NOMO-1 treated with DMSO at 0.1 percent for 48 hours (cell line): ENCODE data around the gene PEX3.

Experiments
- DNase-seq: peaks from one replicate; lab custom pipeline; 2025; ENCODE audit not compliant: unreplicated experiment; lab: John Stamatoyannopoulos, UW

The PEX3 gene

DNA sequence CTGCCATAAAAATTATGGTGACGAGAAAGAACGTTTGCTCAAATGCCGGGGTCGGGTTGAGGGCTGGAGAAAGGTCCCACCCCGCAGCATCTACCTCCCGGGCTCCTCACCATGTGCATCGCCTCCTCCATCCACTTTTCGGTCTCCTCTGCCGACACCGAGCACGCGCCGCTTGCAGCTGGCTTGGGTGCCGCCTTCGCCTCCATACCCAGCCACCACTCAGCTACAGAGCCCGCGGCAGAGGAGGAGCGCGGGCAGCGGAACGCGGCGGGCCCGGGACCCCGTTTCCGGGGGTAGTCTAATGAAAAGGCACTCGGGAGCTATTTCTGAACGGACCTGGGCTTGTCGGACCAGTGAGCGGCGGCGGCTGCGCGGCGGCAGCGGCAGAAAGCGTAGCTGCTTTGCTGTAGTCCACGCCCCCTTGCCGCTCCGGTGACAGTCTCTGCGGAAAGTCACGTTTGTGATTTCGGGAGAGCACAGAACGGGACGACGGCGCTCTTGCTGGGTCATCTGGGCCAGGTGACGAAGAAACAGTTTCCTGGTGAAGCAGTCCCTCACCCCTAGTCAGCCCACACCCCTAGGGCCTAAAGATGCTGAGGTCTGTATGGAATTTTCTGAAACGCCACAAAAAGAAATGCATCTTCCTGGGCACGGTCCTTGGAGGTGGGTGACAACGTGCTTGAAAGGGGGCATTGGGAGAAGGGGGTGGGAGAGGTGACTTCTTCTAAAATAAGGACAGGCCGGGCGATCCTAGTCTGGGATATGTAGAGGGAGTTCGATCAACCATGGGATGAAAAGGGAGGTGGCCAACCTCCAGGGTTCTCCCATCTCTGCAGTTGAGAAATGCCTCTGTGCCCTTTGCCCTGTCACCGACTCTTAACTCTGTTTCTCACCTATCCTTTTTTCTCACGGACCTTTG lies at the start of gene PEX3, which contains the start of gene ADAT2:
Gene PEX3 (plus strand): TSS at position 353 of the 919 bp plus-strand sequence. CDS start 238 bp downstream, at position 591.
Gene ADAT2 (minus strand): TSS at position 243 of the 919 bp plus-strand sequence. CDS start 37 bp downstream, at position 206.
- peak; percentile 97 for DNase-seq

GRCh38 chr6:143401068-143401446 lies 49.5 kb upstream of the PEX3 start:
- peak; percentile 44 for DNase-seq

GRCh38 chr6:143401636-143402370 lies 48.8 kb upstream of the PEX3 start:
- no peak for DNase-seq

DNA sequence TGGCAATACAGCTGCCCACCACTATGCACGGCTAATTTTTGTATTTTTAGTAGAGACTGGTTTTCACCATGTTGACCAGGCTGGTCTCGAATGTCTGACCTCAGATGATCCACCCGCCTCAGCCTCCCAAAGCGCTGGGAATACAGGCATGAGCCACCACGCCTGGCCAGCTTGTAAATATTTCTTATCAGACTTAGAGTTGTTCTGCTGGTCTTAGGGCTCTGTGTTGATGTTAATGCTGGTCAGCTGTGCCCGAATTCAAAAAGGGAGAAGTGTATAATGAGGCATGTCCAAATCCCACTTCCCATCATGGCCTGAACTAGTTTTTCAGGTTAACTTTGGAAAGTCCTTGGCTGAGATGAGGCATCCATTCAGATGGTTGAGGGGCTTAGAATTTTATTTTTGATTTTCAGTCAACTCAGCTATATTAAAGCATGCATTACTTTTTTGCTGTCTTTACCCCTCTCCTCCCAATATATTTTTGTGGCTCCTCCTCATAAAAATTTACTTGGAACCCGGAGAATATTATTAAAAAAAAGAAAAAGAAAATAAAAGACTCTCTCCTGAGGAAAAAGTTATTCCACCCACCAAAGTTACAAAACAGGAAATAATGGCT lies 47.8 kb upstream of the PEX3 start:
- DNase-seq, result no peak

DNA sequence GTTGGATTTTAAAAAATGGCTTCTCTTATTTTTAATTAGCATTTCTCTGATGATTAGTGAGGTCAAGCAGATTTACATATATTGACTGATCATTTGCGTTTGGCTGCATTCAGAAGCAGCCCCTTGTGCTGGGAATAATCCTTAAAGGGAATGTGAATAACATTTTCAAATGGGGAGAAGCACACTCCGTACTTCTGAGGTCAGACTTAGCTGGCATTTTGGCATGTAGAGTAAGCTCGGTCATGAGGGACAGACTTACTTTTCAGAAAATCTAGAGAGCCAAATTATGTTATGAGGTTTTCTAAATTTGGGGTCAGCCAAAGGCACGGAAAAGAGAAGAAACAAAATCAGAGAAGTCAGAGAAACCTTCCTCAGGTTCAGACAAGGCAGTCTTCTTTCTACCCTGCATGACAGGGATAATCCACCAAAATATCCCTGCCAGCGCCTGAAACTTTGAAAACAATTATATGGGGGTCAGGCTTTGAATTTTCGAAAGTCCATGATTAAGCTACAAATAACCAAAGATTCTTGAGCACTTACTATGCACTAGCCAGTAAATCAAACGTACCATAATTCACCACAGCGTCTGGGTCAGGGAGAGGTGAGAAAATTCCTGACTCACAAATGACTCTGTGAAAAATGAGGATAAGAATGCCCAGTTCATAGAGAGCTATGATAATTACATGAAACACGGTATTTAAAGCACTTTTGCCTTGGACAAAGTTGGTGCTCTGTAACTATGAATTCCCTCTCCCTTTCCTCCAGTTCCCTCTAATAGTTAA lies 45.0 kb upstream of the PEX3 start:
- no peak for DNase-seq

GRCh38 chr6:143406673-143407072 lies 43.9 kb upstream of the PEX3 start:
- no peak for DNase-seq

GRCh38 chr6:143408151-143408786 lies 42.3 kb upstream of the PEX3 start:
- DNase-seq, result no peak

GRCh38 chr6:143408787-143409162 lies 41.8 kb upstream of the PEX3 start:
- DNase-seq, result no peak

GRCh38 chr6:143410859-143411270 lies 39.7 kb upstream of the PEX3 start:
- no peak for DNase-seq

DNA sequence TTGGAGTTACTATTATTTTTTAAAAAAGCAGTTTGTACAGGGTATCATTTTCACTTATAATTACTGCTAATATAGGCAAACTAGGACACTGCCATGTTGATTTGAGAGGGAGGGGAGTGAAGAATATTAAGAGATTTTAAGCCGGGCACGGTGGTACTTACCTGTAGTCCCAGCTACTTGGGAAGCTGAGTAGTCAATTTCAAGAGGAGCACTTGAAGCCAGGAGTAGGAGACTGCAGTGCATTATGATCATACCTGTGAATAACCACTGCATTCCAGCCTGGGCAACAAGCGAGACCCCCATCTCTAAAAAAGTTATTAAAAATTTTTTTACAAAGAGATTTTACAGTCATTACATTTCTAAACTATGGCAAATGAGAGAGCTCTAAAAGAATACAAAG lies 35.8 kb upstream of the PEX3 start:
- DNase-seq, result no peak

DNA sequence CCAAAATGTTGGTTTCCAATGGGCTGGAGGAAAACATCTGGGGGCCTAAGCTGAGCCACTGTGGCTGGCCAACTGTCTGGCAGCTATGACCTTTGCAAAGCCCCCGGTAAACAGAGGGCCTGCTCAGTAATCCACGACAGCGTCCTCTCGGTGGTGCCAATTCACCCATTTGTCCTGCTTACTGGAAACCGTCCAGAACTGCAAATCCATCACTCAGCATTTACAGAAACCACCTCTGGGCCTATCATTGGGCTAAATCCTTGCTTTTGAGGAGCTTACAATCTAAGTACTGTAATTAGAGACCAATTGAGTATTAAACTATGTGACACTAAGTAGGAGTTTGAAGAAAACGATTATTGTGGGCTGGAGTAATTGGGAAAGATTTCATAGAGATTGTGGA lies 31.1 kb upstream of the PEX3 start:
- DNase-seq, result no peak

DNA sequence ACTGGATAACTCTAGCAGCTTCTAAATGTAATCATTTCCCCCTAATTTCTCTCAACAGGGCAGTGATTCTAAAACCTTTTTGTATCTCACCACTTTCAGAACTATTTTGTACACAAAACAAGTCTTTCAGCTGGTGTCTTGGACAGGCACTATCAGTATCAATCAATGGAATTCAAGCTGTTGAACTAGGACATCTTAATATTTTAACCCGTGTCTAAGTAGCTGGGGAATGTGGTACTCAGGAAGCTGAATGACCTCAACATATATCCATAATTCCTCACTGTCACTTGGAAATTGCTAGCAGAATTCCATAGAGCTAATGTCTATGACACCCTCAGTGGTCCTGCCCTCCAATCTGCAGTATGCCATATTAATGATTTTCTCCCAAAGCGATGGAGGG lies 24.6 kb upstream of the PEX3 start:
- no peak for DNase-seq

DNA sequence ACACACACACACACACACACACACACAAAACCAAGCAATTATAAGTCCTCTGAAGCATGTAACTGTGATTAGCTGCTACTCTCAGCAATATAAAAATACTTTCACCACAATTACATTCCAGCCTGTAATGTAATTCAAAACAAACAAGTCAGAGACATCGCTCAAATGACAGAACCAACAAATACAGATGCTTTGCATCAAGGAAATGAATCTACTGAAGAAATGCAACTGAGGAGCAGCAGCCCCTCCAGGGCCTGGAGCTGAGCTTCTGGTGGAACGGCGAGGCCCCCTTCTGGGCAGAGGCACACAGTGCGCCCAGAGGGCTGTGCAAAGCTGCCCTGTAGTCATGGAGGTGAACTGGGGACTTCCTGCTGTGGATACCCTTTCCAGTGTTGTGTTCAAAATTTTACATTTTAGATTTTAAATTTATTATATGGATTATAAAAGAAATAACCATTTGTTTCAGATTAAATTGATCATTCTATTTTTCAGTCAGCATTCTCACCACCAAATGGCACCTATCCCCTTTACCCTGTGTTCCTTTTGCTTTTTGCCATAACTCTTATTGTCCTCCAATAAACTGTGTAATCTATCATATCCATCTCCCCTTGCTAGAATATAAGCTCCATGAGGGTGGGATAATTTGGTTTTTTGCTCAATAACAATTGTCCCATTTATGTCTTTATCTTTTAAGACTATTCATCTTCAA lies 23.3 kb upstream of the PEX3 start:
- DNase-seq, result peak; percentile 62

DNA sequence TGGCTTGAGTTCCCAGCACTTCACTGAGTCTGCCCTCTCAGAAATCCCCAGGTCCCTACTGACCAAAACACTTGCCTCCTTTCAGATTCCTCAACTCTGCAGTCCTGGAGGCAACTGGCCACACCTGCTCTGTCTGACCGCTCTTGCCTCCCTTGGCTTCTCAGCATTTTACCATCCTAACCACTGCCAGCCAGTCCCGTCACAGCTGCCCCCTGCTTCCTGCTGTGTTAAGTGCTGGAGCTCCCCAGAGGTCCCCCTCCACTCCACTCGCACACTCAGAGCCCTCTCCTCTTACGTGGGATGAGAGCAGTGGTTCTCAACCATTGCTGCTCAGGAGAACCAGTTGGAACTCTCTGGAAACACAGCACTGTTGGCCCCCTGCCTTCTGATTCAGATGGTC lies 20.6 kb upstream of the PEX3 start:
- DNase-seq, result no peak

DNA sequence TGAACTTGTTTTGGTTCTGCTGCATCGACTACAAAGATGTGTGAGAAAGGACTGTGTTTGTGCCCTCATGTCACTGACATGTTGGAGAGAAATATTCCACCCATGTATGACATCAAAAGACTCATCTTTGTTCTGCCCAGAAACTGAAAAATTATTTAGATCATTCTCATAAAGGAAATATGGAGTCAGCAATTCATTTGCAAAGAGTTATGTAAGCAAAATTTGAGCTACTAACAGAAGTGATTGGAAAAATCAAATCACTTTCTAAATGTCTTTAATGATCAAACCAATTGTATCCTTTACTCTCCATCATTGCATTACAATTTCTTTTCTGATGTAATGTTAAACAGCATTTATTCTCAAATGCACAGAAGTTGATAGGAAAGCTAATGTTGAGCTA lies 19.4 kb upstream of the PEX3 start:
- DNase-seq, result no peak

GRCh38 chr6:143432588-143432987 lies 18.0 kb upstream of the PEX3 start:
- no peak for DNase-seq

- DNase-seq, result no peak
These were observed 9.6 kb upstream of the PEX3 start for GRCh38 chr6:143441010-143441409.

GRCh38 chr6:143441680-143442545 lies 8.7 kb upstream of the PEX3 start:
- DNase-seq, result no peak

- no peak for DNase-seq
These were observed 7.5 kb upstream of the PEX3 start for GRCh38 chr6:143443096-143443495.
